ENCODE measurements around the gene DIO3.

Gene DIO3

GRCh38 chr14:101600336-101600890, 39.1 kb downstream of the DIO3 start:
- no peak for DNase-seq

GRCh38 chr14:101600891-101601605, 39.8 kb downstream of the DIO3 start:
- no peak for DNase-seq

DNA sequence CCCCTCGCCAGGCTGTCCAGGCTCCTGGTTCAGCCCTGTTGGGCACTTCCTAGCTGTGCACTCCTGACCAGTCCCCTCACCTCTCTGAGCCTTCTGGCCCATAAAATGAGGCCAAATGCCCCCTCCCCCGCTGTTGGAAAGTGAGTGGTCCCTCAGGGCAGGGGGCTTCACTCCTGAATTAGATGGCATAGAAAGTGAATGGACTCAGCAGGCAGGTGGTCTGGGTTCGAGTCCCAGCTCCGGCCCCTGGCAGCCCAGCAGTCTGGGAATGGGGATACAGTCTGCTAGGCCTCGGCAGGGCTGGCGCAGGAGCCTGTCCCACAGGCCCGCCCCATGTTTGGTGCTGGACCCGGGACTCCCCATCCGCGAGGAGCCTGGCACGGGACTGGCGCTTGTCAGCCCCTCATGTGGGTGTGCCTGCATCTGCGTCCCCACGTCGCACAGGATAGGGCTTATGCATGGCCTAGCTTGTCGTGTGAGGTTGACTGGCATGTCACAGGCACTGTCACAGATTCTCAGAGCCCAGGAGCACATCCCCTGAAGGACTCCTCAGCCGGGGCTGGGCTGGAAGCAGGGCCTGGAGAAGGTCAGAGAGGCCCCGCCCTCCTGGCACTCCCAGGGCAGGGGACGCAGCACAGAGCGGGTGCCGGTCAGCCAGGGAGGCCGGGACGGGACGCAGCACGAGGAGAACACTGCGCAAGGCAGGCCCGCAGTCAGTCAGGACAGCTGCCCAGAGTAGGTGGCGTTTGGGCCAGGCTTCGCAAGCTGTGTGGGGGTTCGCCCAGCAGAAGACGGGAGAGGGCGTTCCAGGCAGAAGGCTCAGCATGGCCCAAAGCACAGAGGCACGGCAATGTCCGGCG, 40.5 kb downstream of the DIO3 start:
- DNase-seq, result no peak

- no peak for DNase-seq
These were observed 41.2 kb downstream of the DIO3 start for GRCh38 chr14:101602466-101602840.

- DNase-seq, result no peak
These were observed 41.8 kb downstream of the DIO3 start for GRCh38 chr14:101603096-101603495.

DNA sequence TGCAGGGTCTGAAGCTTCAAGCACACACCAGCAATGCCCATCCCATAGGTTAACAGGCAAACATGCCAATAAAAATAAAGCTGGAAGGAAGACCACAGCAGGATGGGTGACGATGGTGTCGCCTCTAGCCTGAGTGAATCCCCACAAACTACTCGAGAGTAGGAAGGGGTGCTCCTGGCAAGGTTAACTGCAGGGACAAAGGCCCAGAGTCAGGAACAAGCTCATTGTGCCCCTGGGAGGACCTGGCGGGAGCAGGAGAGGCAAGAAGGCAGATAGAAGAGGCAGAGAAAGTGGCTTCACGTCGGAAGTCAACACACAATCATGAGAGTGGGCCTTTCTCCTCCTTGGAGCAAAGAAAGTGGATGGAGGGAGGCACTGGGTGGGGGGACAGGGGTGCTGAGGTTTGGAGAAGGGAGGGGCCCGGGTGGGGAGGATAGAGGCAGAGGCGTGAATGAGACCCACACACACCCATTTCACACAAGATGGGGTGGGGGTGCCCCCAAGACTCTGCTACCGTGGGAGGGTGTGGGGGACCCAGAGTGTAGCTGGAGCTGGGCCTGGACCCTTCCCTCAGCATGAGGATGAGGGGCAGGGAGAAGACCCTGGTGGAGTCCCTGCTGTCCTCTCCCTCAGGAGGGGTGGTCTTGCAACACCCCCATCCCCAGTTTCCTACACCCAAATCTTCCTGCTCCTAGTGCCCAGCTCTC, 43.1 kb downstream of the DIO3 start:
- no peak for DNase-seq

DNA sequence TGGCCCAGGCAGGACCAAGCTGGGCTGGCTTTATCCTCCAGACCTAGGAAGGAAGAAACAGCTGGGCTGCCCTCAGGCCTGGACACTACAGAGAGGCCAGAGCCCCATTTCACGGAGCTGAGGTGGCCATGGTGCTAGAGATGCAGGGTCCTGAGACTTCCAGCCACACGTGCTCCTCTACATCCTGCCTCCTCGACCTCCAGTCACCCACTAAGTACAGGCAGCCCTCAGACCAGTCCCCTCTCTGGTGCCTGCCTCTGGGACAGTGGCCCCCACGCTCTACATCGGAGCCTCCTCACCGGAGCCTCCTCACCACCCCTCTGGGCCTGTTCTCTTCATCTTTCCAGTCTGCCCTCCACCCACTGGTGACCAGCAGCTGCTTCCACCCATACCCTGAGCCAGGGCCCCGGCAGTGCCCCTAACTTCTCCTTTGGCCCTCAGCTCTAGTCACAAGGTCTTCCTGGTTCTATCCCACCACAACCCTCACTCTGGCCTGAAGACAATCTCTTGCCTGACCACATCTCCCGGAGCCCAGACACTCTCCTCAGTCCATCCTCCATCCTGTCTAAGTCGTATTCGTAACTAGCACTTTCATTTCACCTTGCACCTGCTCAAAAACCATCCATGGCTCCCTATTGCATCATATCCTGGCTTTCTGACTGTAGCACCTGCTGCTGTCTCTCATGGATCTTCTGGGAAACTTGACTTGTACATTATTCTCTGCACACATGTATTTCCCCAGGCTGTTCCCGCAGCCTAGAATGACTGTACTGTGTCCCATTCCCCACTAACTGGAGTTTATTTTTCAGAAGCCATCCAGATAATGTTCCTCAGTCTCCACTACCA, 43.9 kb downstream of the DIO3 start:
- DNase-seq, result no peak

DNA sequence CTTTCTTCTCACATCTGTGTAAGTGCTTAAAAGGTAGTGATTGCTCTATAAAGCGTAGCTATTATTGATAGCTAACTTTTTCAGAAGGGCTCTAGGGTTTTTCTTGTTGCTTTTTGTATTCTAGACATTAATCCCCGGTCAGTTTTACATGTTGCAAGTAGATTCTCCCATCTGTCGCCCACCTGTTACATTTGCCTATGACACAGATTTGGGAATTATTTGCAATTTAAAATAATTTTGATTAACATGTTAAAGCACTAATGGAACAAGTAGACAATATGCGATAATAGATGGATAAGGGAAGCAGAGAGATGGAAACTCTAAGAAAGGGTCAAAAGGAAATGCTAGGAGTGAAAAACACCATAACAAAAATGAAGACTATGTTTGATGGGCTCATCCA, 44.5 kb downstream of the DIO3 start:
- DNase-seq, result no peak
